Brain microvascular endothelial cell (primary cell): ENCODE results near the gene CLTA.

ENCODE experiments used
- DNase-seq: peaks from one replicate; pipeline ENCODE4 v3.0.0-alpha.2; 2020
- H3K27ac ChIP-seq: fragments of 250-450 bp; sonication (Bioruptor Pico); 2 replicates; pipeline ENCODE4 v1.5.1; 2020; ENCODE audit warnings: mild to moderate bottlenecking, moderate library complexity
- H3K27me3 ChIP-seq: fragments of 250-450 bp; sonication (Bioruptor Pico); replicated peaks from 2 replicates; pipeline ENCODE4 v1.5.1; 2020; ENCODE audit warnings: mild to moderate bottlenecking
- H3K36me3 ChIP-seq: fragments of 250-450 bp; sonication (Bioruptor Pico); replicated peaks from 2 replicates; pipeline ENCODE4 v1.5.1; 2020; ENCODE audit warnings: mild to moderate bottlenecking
- H3K4me3 ChIP-seq: 2 replicates; pipeline ENCODE4 v1.5.1; 2011; ENCODE audit warnings: low read depth, mild to moderate bottlenecking, control low read depth, low read length, moderate library complexity
- CTCF ChIP-seq: IDR thresholded peaks from 2 replicates; pipeline ENCODE4 v1.5.1; 2011; ENCODE audit warnings: low read depth, mild to moderate bottlenecking, moderate library complexity, low read length, control low read depth, inconsistent platforms; ENCODE audit errors: missing control alignments
- in situ Hi-C: cut with HindIII; loops from 2 replicates; pipeline ENCODE4 v1.10.0; 2017; ENCODE audit warnings: low sequenced_read_pairs, low pct_ligation_motif_present

The CLTA gene

GRCh38 chr9:36144309-36145232 lies 46.1 kb upstream of the CLTA start:
- no peak for TF ChIP-seq CTCF
- Histone ChIP-seq H3K27me3 (no peaks in the 10 kb centered on the region), H3K27ac (no peak overlapping the region), H3K36me3 (no peaks in the 10 kb centered on the region), H3K4me3 (no peak overlapping the region)
- no peak for DNase-seq
- in situ Hi-C loops: no loop called here

GRCh38 chr9:36145970-36146369 lies 44.8 kb upstream of the CLTA start:
- Histone ChIP-seq H3K36me3 (no peaks in the 10 kb centered on the region), H3K27me3 (no peaks in the 10 kb centered on the region), H3K27ac (no peak overlapping the region)

GRCh38 chr9:36146651-36147050 lies 44.1 kb upstream of the CLTA start:
- no peak for TF ChIP-seq CTCF
- no peaks in the 10 kb centered on the region for H3K27me3 ChIP-seq
- H3K36me3 ChIP-seq: no peaks in the 10 kb centered on the region
- no peak overlapping the region for H3K27ac ChIP-seq
- no peak overlapping the region for H3K4me3 ChIP-seq
- in situ Hi-C loops: no loop called here
- no peak for DNase-seq

More at GRCh38 chr9:36145970-36146369, 44.8 kb upstream of the CLTA start:
- H3K4me3 ChIP-seq: no peak overlapping the region
- no peak for DNase-seq
- no peak for TF ChIP-seq CTCF
- in situ Hi-C loops: no loop called here

- no peak for DNase-seq
- Histone ChIP-seq H3K27me3 (no peaks in the 10 kb centered on the region), H3K4me3 (no peak overlapping the region), H3K27ac (no peak overlapping the region), H3K36me3 (no peaks in the 10 kb centered on the region)
- no peak for TF ChIP-seq CTCF
- in situ Hi-C loops: no loop called here
These were observed 43.1 kb upstream of the CLTA start for GRCh38 chr9:36147441-36148175.

- in situ Hi-C loops: no loop called here
- no peak for TF ChIP-seq CTCF
- peak overlapping the region; percentile 87 for H3K27ac ChIP-seq
- DNase-seq: peak; percentile 99
- H3K27me3 ChIP-seq: no peaks in the 10 kb centered on the region
- no peaks in the 10 kb centered on the region for H3K36me3 ChIP-seq
- H3K4me3 ChIP-seq: peak overlapping the region; percentile 1
These were observed 42.2 kb upstream of the CLTA start for GRCh38 chr9:36148311-36149051.
